Ishikawa (cell line): ENCODE data around the gene P2RX1.
A peak's percentile ranks its signal among the peaks of the same experiment; 100 is the strongest.

Experiments used
- CREB1 ChIP-seq: IDR thresholded peaks from 2 replicates; pipeline ENCODE4 v1.6.1; 2012; ENCODE audit warnings: low read depth
- RAD21 ChIP-seq: IDR thresholded peaks from 2 replicates; pipeline ENCODE4 v1.6.1; 2012; ENCODE audit warnings: low read depth
- TAF1 ChIP-seq: IDR thresholded peaks from 2 replicates; pipeline ENCODE4 v1.6.1; 2012; ENCODE audit warnings: low read depth, mild to moderate bottlenecking
- TCF12 ChIP-seq: IDR thresholded peaks from 2 replicates; pipeline ENCODE4 v1.6.1; 2012; ENCODE audit warnings: low read depth
- TEAD4 ChIP-seq: IDR thresholded peaks from 2 replicates; pipeline ENCODE4 v1.6.1; 2012
- TF ChIP-seq, protein P1 (sequence below): IDR thresholded peaks from 2 replicates; pipeline ENCODE4 v1.6.1; 2012; ENCODE audit warnings: low read depth, mild to moderate bottlenecking

DNA sequence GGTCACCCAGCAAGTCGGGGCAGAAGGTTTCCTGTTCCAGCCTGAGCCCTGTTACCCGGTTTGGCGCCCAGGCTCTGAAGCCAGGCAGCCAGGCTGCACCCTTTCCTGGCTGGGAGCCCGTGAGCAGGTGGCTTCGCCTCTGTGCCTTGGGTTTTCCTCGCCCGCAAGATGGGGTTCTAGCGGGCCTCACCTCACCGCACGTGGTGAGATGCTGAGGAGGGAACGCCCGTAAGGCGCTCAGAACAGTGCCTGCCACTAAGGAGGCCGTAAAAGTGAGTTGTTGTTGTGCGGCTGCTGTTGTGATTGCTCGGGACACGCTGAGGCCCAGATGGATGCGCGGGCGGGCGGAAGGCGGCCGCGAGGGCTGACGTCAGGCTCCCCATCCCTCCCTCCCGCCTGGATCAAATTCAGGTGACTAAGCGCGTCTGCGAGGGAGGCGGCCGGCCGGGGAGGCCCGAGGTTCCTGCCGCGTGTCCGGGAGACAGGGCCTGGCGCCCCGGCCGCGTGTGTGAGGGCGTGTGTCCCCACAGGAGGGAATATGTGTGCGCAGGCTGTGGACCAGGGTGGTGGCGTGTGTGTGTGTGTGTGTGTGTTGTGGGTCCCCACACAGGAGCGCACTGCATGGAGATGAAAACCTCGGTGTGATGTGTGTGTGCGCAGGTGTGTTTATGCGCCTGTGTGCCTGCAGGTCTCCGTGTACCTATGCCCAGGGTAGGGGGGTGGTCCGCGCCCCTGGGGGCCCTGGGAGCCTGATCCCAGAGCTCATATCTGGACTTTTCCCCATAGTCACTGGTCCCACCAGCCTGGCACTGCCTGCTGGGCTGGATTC, 27.7 kb downstream of the P2RX1 start:
- TF ChIP-seq CREB1 (peak; percentile 44), RAD21 (no peak), TCF12 (peak; percentile 61; the same call in 1 of the 2 replicates), TAF1 (0 out of 2 replicates have a peak, but pooled peaks have one; percentile 34), TEAD4 (peak; percentile 23; the same call in 1 of the 2 replicates)
- TF ChIP-seq, protein P1, sequence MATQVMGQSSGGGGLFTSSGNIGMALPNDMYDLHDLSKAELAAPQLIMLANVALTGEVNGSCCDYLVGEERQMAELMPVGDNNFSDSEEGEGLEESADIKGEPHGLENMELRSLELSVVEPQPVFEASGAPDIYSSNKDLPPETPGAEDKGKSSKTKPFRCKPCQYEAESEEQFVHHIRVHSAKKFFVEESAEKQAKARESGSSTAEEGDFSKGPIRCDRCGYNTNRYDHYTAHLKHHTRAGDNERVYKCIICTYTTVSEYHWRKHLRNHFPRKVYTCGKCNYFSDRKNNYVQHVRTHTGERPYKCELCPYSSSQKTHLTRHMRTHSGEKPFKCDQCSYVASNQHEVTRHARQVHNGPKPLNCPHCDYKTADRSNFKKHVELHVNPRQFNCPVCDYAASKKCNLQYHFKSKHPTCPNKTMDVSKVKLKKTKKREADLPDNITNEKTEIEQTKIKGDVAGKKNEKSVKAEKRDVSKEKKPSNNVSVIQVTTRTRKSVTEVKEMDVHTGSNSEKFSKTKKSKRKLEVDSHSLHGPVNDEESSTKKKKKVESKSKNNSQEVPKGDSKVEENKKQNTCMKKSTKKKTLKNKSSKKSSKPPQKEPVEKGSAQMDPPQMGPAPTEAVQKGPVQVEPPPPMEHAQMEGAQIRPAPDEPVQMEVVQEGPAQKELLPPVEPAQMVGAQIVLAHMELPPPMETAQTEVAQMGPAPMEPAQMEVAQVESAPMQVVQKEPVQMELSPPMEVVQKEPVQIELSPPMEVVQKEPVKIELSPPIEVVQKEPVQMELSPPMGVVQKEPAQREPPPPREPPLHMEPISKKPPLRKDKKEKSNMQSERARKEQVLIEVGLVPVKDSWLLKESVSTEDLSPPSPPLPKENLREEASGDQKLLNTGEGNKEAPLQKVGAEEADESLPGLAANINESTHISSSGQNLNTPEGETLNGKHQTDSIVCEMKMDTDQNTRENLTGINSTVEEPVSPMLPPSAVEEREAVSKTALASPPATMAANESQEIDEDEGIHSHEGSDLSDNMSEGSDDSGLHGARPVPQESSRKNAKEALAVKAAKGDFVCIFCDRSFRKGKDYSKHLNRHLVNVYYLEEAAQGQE: no peak
